H1 (cell line): Measurements from ENCODE around the gene CROCC. TPM values are rescaled to one million over a fixed set of nuclear protein-coding genes. Genes with fewer than 3 reads are reported as not detected.

Source experiments
- CTCF ChIA-PET: fragments of 300-600 bp; sonication (Branson Sonifier 250); formaldehyde crosslinking; loops from one replicate; lab custom pipeline; 2021; ENCODE audit not compliant: partially characterized antibody; lab: Charles Lee
- POLR2A ChIA-PET: fragments of 300-600 bp; sonication (Branson Sonifier 250); formaldehyde crosslinking; loops from one replicate; lab custom pipeline; 2021; ENCODE audit warnings: inconsistent platforms; ENCODE audit not compliant: partially characterized antibody; lab: Charles Lee
- DNase-seq, 2 experiments: peaks; one replicate each; pipeline versions ENCODE4 v3.0.0 to v3.0.0-alpha.2; 2010 to 2022; ENCODE audit warnings: low spot score in 2 of 2, low read depth in 1 of 2, mixed read lengths in 1 of 2
- FAIRE-seq: peaks from 2 replicates; lab custom pipeline; 2011; peaks lifted over from hg19 to GRCh38; lab: Jason Lieb, UNC
- H2AFZ ChIP-seq: 2 replicates; pipeline ENCODE4 v1.8.1; 2012; ENCODE audit warnings: low read length, inconsistent platforms
- H2AK5ac ChIP-seq: 2 replicates; pipeline ENCODE4 v1.6.1; 2013; ENCODE audit warnings: low read depth, low read length
- H2BK120ac ChIP-seq: replicated peaks from 2 replicates; pipeline ENCODE3; 2013; ENCODE audit warnings: low read depth, low read length, inconsistent platforms
- H2BK12ac ChIP-seq: 2 replicates; pipeline ENCODE4 v1.6.1; 2013; ENCODE audit warnings: low read depth, low read length
- H2BK15ac ChIP-seq: 2 replicates; pipeline ENCODE4 v1.6.1; 2013; ENCODE audit warnings: low read length
- H2BK20ac ChIP-seq: 2 replicates; pipeline ENCODE4 v1.6.1; 2013; ENCODE audit warnings: low read length
- H2BK5ac ChIP-seq: 2 replicates; pipeline ENCODE4 v1.6.1; 2013; ENCODE audit warnings: low read depth, low read length
- H3K14ac ChIP-seq: 2 replicates; pipeline ENCODE4 v1.6.1; 2013; ENCODE audit warnings: inconsistent platforms; ENCODE audit not compliant: insufficient read length
- H3K18ac ChIP-seq: 2 replicates; pipeline ENCODE4 v1.6.1; 2013; ENCODE audit warnings: low read length; ENCODE audit errors: extremely low read depth
- H3K23ac ChIP-seq: 2 replicates; pipeline ENCODE4 v1.6.1; 2013; ENCODE audit warnings: inconsistent platforms; ENCODE audit not compliant: insufficient read length
- H3K23me2 ChIP-seq: 2 replicates; pipeline ENCODE4 v1.6.1; 2013; ENCODE audit warnings: low read depth, low read length
- H3K27ac ChIP-seq: 2 replicates; pipeline ENCODE4 v1.6.1; 2011; ENCODE audit warnings: low read depth, low read length, inconsistent platforms
- H3K27me3 ChIP-seq, 4 experiments: replicated peaks in 1 of 4; 1 replicate in 1 of 4; 2 replicates in 3 of 4; pipeline versions ENCODE4 v1.6.1 to v1.8.1; 2011 to 2013; ENCODE audit warnings: low read length in 3 of 4, mild to moderate bottlenecking in 3 of 4, inconsistent platforms in 2 of 4, mixed read lengths in 2 of 4, moderate library complexity in 1 of 4; ENCODE audit not compliant: control insufficient read depth in 3 of 4, insufficient read depth in 3 of 4; ENCODE audit errors: extremely low read depth in 1 of 4
- H3K36me3 ChIP-seq, 4 experiments: 2 replicates each; pipeline versions ENCODE4 v1.6.1 to v1.8.1; 2011 to 2013; ENCODE audit warnings: mild to moderate bottlenecking in 4 of 4, low read length in 3 of 4, moderate library complexity in 2 of 4, control low read depth in 1 of 4, inconsistent platforms in 1 of 4; ENCODE audit not compliant: insufficient read depth in 4 of 4, control insufficient read depth in 2 of 4
- H3K4ac ChIP-seq: replicated peaks from 2 replicates; pipeline ENCODE3; 2013; ENCODE audit warnings: low read length, low read depth, mixed read lengths, inconsistent platforms; ENCODE audit not compliant: insufficient read length
- H3K4me1 ChIP-seq, 4 experiments: replicated peaks in 1 of 4; 1 replicate in 1 of 4; 2 replicates in 3 of 4; pipeline versions ENCODE4 v1.6.1 to v1.8.1; 2011 to 2013; ENCODE audit warnings: low read length in 3 of 4, inconsistent platforms in 2 of 4, mixed read lengths in 1 of 4; ENCODE audit not compliant: insufficient read depth in 4 of 4, control insufficient read depth in 3 of 4
- H3K4me2 ChIP-seq, 2 experiments: 2 replicates each; pipeline versions ENCODE4 v1.6.1 to v1.8.1; 2011 to 2013; ENCODE audit warnings: low read depth in 2 of 2, low read length in 2 of 2, control low read depth in 1 of 2, inconsistent platforms in 1 of 2, mild to moderate bottlenecking in 1 of 2; ENCODE audit not compliant: insufficient read depth in 1 of 2
- H3K4me3 ChIP-seq, 4 experiments: fragments of 200-600, 300-600 bp in 1 of 4; sonication (generic), shearing (Covaris generic), sonication (Bioruptor Twin) in 1 of 4; 2 replicates each; pipeline versions ENCODE4 v1.5.1 to v1.8.1; 2011 to 2016; ENCODE audit warnings: low read length in 4 of 4, low read depth in 3 of 4, control low read depth in 2 of 4, inconsistent platforms in 2 of 4, mild to moderate bottlenecking in 2 of 4, mixed read lengths in 1 of 4, moderate library complexity in 1 of 4; ENCODE audit not compliant: insufficient read depth in 2 of 4; ENCODE audit errors: extremely low read depth in 1 of 4
- H3K56ac ChIP-seq: replicated peaks from 2 replicates; pipeline ENCODE3; 2013; ENCODE audit warnings: low read depth, mild to moderate bottlenecking, mixed read lengths, low read length, inconsistent platforms; ENCODE audit not compliant: insufficient read length
- H3K79me1 ChIP-seq: 2 replicates; pipeline ENCODE4 v1.6.1; 2013; ENCODE audit warnings: low read depth, low read length, control low read depth
- H3K79me2 ChIP-seq, 2 experiments: 2 replicates each; pipeline versions ENCODE4 v1.6.1 to v1.8.1; 2012 to 2013; ENCODE audit warnings: low read length in 2 of 2, mild to moderate bottlenecking in 2 of 2, inconsistent platforms in 1 of 2; ENCODE audit not compliant: insufficient read depth in 2 of 2, control insufficient read depth in 1 of 2
- H3K9ac ChIP-seq, 4 experiments: replicated peaks in 1 of 4; 1 replicate in 1 of 4; 2 replicates in 3 of 4; pipeline versions ENCODE4 v1.6.1 to v1.8.1; 2011 to 2013; ENCODE audit warnings: low read depth in 3 of 4, low read length in 3 of 4, control low read depth in 2 of 4, mild to moderate bottlenecking in 2 of 4, moderate library complexity in 2 of 4, inconsistent platforms in 1 of 4; ENCODE audit errors: extremely low read depth in 1 of 4
- H3K9me3 ChIP-seq, 2 experiments: 2 replicates each; pipeline versions ENCODE4 v1.6.1 to v1.8.1; 2012 to 2013; ENCODE audit warnings: mild to moderate bottlenecking in 2 of 2, moderate library complexity in 2 of 2, control low read depth in 1 of 2, inconsistent platforms in 1 of 2, low read depth in 1 of 2, low read length in 1 of 2, mixed read lengths in 1 of 2; ENCODE audit not compliant: insufficient read depth in 2 of 2
- H4K20me1 ChIP-seq, 2 experiments: replicated peaks in 1 of 2; 2 replicates each; pipeline versions ENCODE3 to v1.8.1; 2011 to 2013; ENCODE audit warnings: inconsistent platforms in 2 of 2, low read length in 2 of 2, mild to moderate bottlenecking in 1 of 2; ENCODE audit not compliant: insufficient read depth in 2 of 2, control insufficient read depth in 1 of 2
- H4K5ac ChIP-seq: 2 replicates; pipeline ENCODE4 v1.6.1; 2013; ENCODE audit warnings: low read length, low read depth, mixed read lengths, inconsistent platforms; ENCODE audit not compliant: insufficient read length
- H4K8ac ChIP-seq: 2 replicates; pipeline ENCODE4 v1.8.0; 2013; ENCODE audit warnings: mild to moderate bottlenecking, moderate library complexity, low read length, inconsistent platforms; ENCODE audit not compliant: insufficient read depth; ENCODE audit errors: extremely low read depth
- H4K91ac ChIP-seq: replicated peaks from 2 replicates; pipeline ENCODE3; 2013; ENCODE audit warnings: low read length, mixed read lengths, inconsistent platforms; ENCODE audit not compliant: insufficient read length
- EGR1 ChIP-seq: IDR thresholded peaks from 2 replicates; pipeline ENCODE4 v1.6.1; 2011; ENCODE audit warnings: low read depth, low read length, borderline replicate concordance
- KDM4A ChIP-seq: IDR thresholded peaks from one replicate; pipeline ENCODE4 v1.7.1; 2012; ENCODE audit warnings: low read depth, mild to moderate bottlenecking, moderate library complexity, low read length, inconsistent platforms; ENCODE audit not compliant: severe bottlenecking
- MAFK ChIP-seq: IDR thresholded peaks from 2 replicates; pipeline ENCODE4 v1.6.1; 2012; ENCODE audit warnings: low read depth, mild to moderate bottlenecking, improper control_type of control experiment, low read length
- SP1 ChIP-seq: IDR thresholded peaks from 2 replicates; pipeline ENCODE4 v1.6.1; 2011; ENCODE audit warnings: low read depth, low read length
- WGBS, 2 experiments: shearing (Covaris generic) in 1 of 2; methylation state at CpG; one replicate each; pipeline versions ENCODE4 v1.1.6 to v1.1.7; 2013 to 2015; ENCODE audit warnings: low lambda C conversion rate in 2 of 2, mixed read lengths in 2 of 2, inconsistent platforms in 1 of 2, low coverage in 1 of 2, missing lambda C conversion rate in 1 of 2; ENCODE audit not compliant: insufficient replicate concordance in 2 of 2, insufficient coverage in 1 of 2, insufficient read length in 1 of 2; ENCODE audit errors: extremely low coverage in 1 of 2, missing lambda C conversion rate in 1 of 2; 5-methylcytosine and 5-hydroxymethylcytosine counted together
- polyA plus RNA-seq, 7 experiments: library from polyadenylated mRNA; depleted of rRNA in 3 of 7; stranded (reverse) in 5 of 7; unstranded in 2 of 7; fragments of >200 nt in 5 of 7; fragments of 200-250 nt in 2 of 7; gene quantifications; 1 replicate in 5 of 7; 2 replicates in 1 of 7; 4 replicates in 1 of 7; pipeline versions ENCODE4 v1.2.1 to v1.2.3, GENCODE V29; 2011 to 2013; ENCODE audit warnings: missing spikeins in 2 of 7, mixed read lengths in 2 of 7
- total RNA-seq: library from RNA; stranded (reverse); fragmentation: NEBNext Ultra II Directional; extraction: Animal tissue kit (Norgen Biotek cat#: 25700); gene quantifications from 2 replicates; pipeline ENCODE4 v1.2.1, GENCODE V29; 2021

The CROCC gene
- total and polyA plus RNA-seq, 2 of the 8 experiments (the other 6 are each of a cell fraction or from before 2014, with no cell fraction given): 12.1 to 39.5 TPM

- Histone ChIP-seq H3K23ac (no peak overlapping the region), H2BK5ac (no peak overlapping the region), H3K27me3 (no peaks in the 10 kb centered on the region), H3K9ac (no peak overlapping the region), H3K9me3 (no peaks in the 10 kb centered on the region), H3K4me3 (no peak overlapping the region), H2BK20ac (no peak overlapping the region), H2BK15ac (0 out of 2 replicates have a peak overlapping the region, but pooled peaks have one; percentile 18), H4K91ac (no peak overlapping the region), H3K27ac (no peak overlapping the region), H3K4ac (no peak overlapping the region), H3K4me2 (no peak overlapping the region), H3K56ac (no peak overlapping the region), H3K14ac (no peak overlapping the region), H3K79me2 (peaks cover 0 to 4% of the 10 kb centered on the region in 2 experiments; a peak in 1 of 4 replicates), H4K20me1 (peaks cover 0 to 7% of the 10 kb centered on the region in 2 experiments), H2BK12ac (no peak overlapping the region), H2BK120ac (no peak overlapping the region), H3K79me1 (no peaks in the 10 kb centered on the region; the same call in 1 of the 2 replicates), H4K5ac (no peak overlapping the region), H2AFZ (no peak overlapping the region), H3K36me3 (peaks cover 0 to 11% (median 8%) of the 10 kb centered on the region in 4 experiments; a peak in 5 of 8 replicates), H4K8ac (no peak overlapping the region), H3K23me2 (peaks cover 5% of the 10 kb centered on the region; the same call in 1 of the 2 replicates), H3K4me1 (peaks cover 7 to 31% (median 20%) of the 10 kb centered on the region in 4 experiments), H3K18ac (no peak overlapping the region), H2AK5ac (no peak overlapping the region)
- ChIA-PET POLR2A (interaction anchor here (0.6 to 2.7 kb wide), 9 partner anchors 9 to 44 kb away, joined by 3 to 18 read pairs (median 4); partner anchors contain the start of gene MFAP2), CTCF (interaction anchor here (0.6 to 11.4 kb wide), 5 partner anchors 20 to 104 kb away, joined by 3 to 164 read pairs (median 7); no protein-coding TSS in a partner anchor)
- no peak for FAIRE-seq
- no peak for DNase-seq
- 90% methylated on average over 15 of the region's 15 CpGs; no CpG with 5 or more reads in 1 of the 2 experiments for WGBS, 2 experiments
- TF ChIP-seq MAFK (no peak), SP1 (no peak), EGR1 (no peak), KDM4A (no peak)
Measured at GRCh38 chr1:17008208-17008855, 86.6 kb downstream of the CROCC start.
